ENCODE data around the gene TCP11X2. TPM values are rescaled to one million over a fixed set of nuclear protein-coding genes. Genes with fewer than 3 reads are reported as not detected.

TCP11X2 gene
- total RNA-seq = not detected in 2 replicates

GRCh38 chrX:102471762-102472220 is at the start of gene TCP11X2:
TSS of gene TCP11X2 (minus strand) at chrX:102471812.

GRCh38 chrX:102515975-102516941 is 44.6 kb upstream of the TCP11X2 start, which contains the start of gene TMSB15A:
TSS of gene TMSB15A (minus strand) at chrX:102516739.

DNA sequence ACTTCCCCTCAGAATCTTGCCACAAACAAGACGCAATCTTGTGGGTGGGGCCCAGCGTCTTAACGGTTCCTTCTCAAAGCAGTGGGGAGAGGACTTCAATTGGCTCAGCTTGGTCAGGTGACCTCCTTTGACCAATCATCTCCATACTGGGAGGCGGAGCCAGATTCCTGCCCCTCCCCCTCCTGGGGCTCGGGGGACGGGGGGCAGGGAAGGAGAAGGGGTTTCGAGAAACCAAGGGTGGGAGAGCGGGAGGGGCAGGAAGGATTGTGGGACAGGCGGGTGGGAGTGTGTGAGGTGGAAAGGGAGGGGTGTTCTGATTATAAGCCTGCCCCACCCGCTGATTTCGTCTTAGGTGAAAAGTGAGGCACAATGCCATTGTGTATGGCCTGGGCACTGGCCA is 31.7 kb downstream of the TCP11X2 start, which contains the start of gene NXF2B:
Gene NXF2B, minus strand, starts transcription at position 101 of the 400 bp plus-strand sequence. CDS start 59,972 bp downstream, outside the sequence.

Other genes starting within 250 kb of the TCP11X2 start
- gene NXF2, start 224.6 kb downstream of the TCP11X2 start, total RNA-seq = not detected in 2 replicates
- not detected in 2 replicates for gene NXF2B, start 31.8 kb downstream of the TCP11X2 start, total RNA-seq
- gene TMSB15A, start 44.9 kb upstream of the TCP11X2 start, total RNA-seq = 7.7 and 8.9 TPM in 2 replicates
- gene ARMCX5, start 127.7 kb upstream of the TCP11X2 start, total RNA-seq = 14.1 and 16.1 TPM in 2 replicates
- 0.13 and 0.20 TPM in 2 replicates for gene GPRASP1, start 179.7 kb upstream of the TCP11X2 start, total RNA-seq
- gene GPRASP2, start 240.6 kb upstream of the TCP11X2 start, total RNA-seq = 15.3 and 17.5 TPM in 2 replicates
- gene GPRASP3, start 248.9 kb upstream of the TCP11X2 start, total RNA-seq = 3.0 and 4.0 TPM in 2 replicates